Astrocyte of the hippocampus (primary cell): Measurements from ENCODE around the gene CD8B.

Source experiments
- DNase-seq: peaks from one replicate; pipeline ENCODE4 v3.0.0; 2011; ENCODE audit warnings: low read depth, low spot score

Gene CD8B

GRCh38 chr2:86774862-86775261 lies 86.8 kb downstream of the CD8B start:
- DNase-seq: no peak

GRCh38 chr2:86772611-86773010 lies 89.1 kb downstream of the CD8B start:
- DNase-seq: no peak

- DNase-seq: no peak
Measured at GRCh38 chr2:86770816-86771301, 90.8 kb downstream of the CD8B start.

- DNase-seq: no peak
Measured at GRCh38 chr2:86769838-86770237, 91.8 kb downstream of the CD8B start.

GRCh38 chr2:86768189-86768949 lies 93.3 kb downstream of the CD8B start:
- no peak for DNase-seq
